CD14-positive monocyte (primary cell): ENCODE measurements around the gene ITIH3. TPM values are rescaled to one million over a fixed set of nuclear protein-coding genes. Genes with fewer than 3 reads are reported as not detected.
A peak's percentile ranks its signal among the peaks of the same experiment; 100 is the strongest.

Experiments
- DNase-seq, 3 donors: peaks; one replicate each; pipeline ENCODE4 v3.0.0-alpha.2; 2011 to 2022
- H2AFZ ChIP-seq: 2 replicates; pipeline ENCODE4 v1.6.0; 2012; ENCODE audit warnings: mild to moderate bottlenecking, low read depth, low read length, inconsistent platforms; ENCODE audit not compliant: insufficient read depth, poor library complexity, severe bottlenecking
- H3K27ac ChIP-seq, 2 donors: 1 replicate in 1 of 2; 2 replicates in 1 of 2; pipeline ENCODE4 v1.5.1; 2012 to 2013; ENCODE audit warnings: low read length in 2 of 2, control low read depth in 1 of 2, inconsistent platforms in 1 of 2, low read depth in 1 of 2, mild to moderate bottlenecking in 1 of 2
- H3K27me3 ChIP-seq, 2 donors: one replicate each; pipeline versions ENCODE4 v1.6.0 to v1.6.1; 2011 to 2013; ENCODE audit warnings: low read length in 2 of 2; ENCODE audit not compliant: control insufficient read depth in 2 of 2, insufficient read depth in 2 of 2
- H3K36me3 ChIP-seq, 2 donors: replicated peaks in 1 of 2; 1 replicate in 1 of 2; 2 replicates in 1 of 2; pipeline versions ENCODE4 v1.5.1 to v1.6.1; 2012 to 2013; ENCODE audit warnings: low read length in 2 of 2, control low read depth in 1 of 2, inconsistent platforms in 1 of 2, mild to moderate bottlenecking in 1 of 2; ENCODE audit not compliant: insufficient read depth in 2 of 2, control insufficient read depth in 1 of 2
- H3K4me1 ChIP-seq, 2 donors: 1 replicate in 1 of 2; 2 replicates in 1 of 2; pipeline versions ENCODE4 v1.5.1 to v1.6.1; 2012 to 2013; ENCODE audit warnings: low read length in 2 of 2, control low read depth in 1 of 2, inconsistent platforms in 1 of 2, mild to moderate bottlenecking in 1 of 2, moderate library complexity in 1 of 2; ENCODE audit not compliant: insufficient read depth in 2 of 2, control insufficient read depth in 1 of 2
- H3K4me2 ChIP-seq: replicated peaks from 2 replicates; pipeline ENCODE3; 2012; ENCODE audit warnings: low read length, moderate library complexity, mild to moderate bottlenecking; ENCODE audit not compliant: poor library complexity, severe bottlenecking; ENCODE audit errors: extremely low read depth
- H3K4me3 ChIP-seq, 3 experiments: fragments of 200-600 bp in 1 of 3; sonication (generic) in 1 of 3; replicated peaks in 1 of 3; 1 replicate in 2 of 3; 2 replicates in 1 of 3; pipeline ENCODE4 v1.5.1; 2011 to 2013; ENCODE audit warnings: low read length in 3 of 3, mild to moderate bottlenecking in 3 of 3, control low read depth in 2 of 3, low read depth in 2 of 3, inconsistent platforms in 1 of 3, moderate library complexity in 1 of 3
- H3K79me2 ChIP-seq: 2 replicates; pipeline ENCODE4 v1.6.0; 2012; ENCODE audit warnings: mild to moderate bottlenecking, control low read depth, inconsistent platforms, low read length, moderate library complexity; ENCODE audit not compliant: insufficient read depth
- H3K9ac ChIP-seq: 2 replicates; pipeline ENCODE4 v1.6.0; 2017; ENCODE audit warnings: low read length, mild to moderate bottlenecking; ENCODE audit not compliant: insufficient read depth, poor library complexity, severe bottlenecking
- H3K9me3 ChIP-seq, 2 donors: replicated peaks in 1 of 2; 1 replicate in 1 of 2; 2 replicates in 1 of 2; pipeline versions ENCODE4 v1.5.1 to v1.6.1; 2012 to 2013; ENCODE audit warnings: low read length in 2 of 2, control low read depth in 1 of 2; ENCODE audit not compliant: control insufficient read depth in 1 of 2, insufficient read depth in 1 of 2
- H4K20me1 ChIP-seq: 2 replicates; pipeline ENCODE4 v1.6.0; 2012; ENCODE audit warnings: mild to moderate bottlenecking, low read length, control low read depth, moderate library complexity; ENCODE audit not compliant: insufficient read depth
- H3K27ac Mint-ChIP-seq, 7 donors: one replicate each; pipeline ENCODE4 v1.8.0; 2020; ENCODE audit warnings: mild to moderate bottlenecking in 7 of 7, mixed read lengths in 7 of 7, moderate library complexity in 6 of 7, inconsistent platforms in 2 of 7
- H3K27me3 Mint-ChIP-seq, 3 donors: one replicate each; pipeline ENCODE4 v1.8.0; 2021 to 2022; ENCODE audit warnings: low read depth in 3 of 3, mild to moderate bottlenecking in 3 of 3, mixed read lengths in 3 of 3, moderate library complexity in 3 of 3, inconsistent platforms in 1 of 3
- H3K36me3 Mint-ChIP-seq, 2 donors: one replicate each; pipeline ENCODE4 v1.8.0; 2020; ENCODE audit warnings: mixed read lengths in 2 of 2, inconsistent platforms in 1 of 2, mild to moderate bottlenecking in 1 of 2
- H3K4me1 Mint-ChIP-seq: one replicate; pipeline ENCODE4 v1.8.0; 2020; ENCODE audit warnings: mild to moderate bottlenecking, mixed read lengths
- H3K4me3 Mint-ChIP-seq, 2 donors: one replicate each; pipeline ENCODE4 v1.8.0; 2020; ENCODE audit warnings: mild to moderate bottlenecking in 2 of 2, mixed read lengths in 2 of 2, moderate library complexity in 1 of 2
- H3K9me3 Mint-ChIP-seq, 7 donors: one replicate each; pipeline ENCODE4 v1.8.0; 2020 to 2022; ENCODE audit warnings: mixed read lengths in 7 of 7, mild to moderate bottlenecking in 6 of 7, moderate library complexity in 6 of 7, inconsistent platforms in 2 of 7
- CTCF ChIP-seq: fragments of 200-600 bp; IDR thresholded peaks from one replicate; pipeline ENCODE4 v1.8.0; 2022; ENCODE audit warnings: antibody characterized with exemption, mild to moderate bottlenecking
- WGBS: methylation state at CpG from one replicate; pipeline ENCODE4 v1.1.5; 2013; ENCODE audit warnings: missing lambda C conversion rate; ENCODE audit not compliant: insufficient coverage; 5-methylcytosine and 5-hydroxymethylcytosine counted together
- intact Hi-C, 2 donors: fragments of 100-400 bp; cut with micrococcal nuclease; formaldehyde crosslinking; loops; one replicate each; pipeline versions ENCODE4 v1.15.0 to v1.15.1; 2023
- polyA plus RNA-seq, 3 donors: library from polyadenylated mRNA; depleted of rRNA in 1 of 3; unstranded in 2 of 3; stranded (reverse) in 1 of 3; fragments of 300-500 nt in 2 of 3; fragments of >200 nt in 1 of 3; fragmentation: Illumina TruSeq in 2 of 3; gene quantifications; 1 replicate in 2 of 3; 2 replicates in 1 of 3; pipeline ENCODE4 v1.2.3, GENCODE V29; 2012 to 2021

ITIH3 gene
- polyA plus RNA-seq, 3 donors = 0.07 TPM; not detected in 2

GRCh38 chr3:52844290-52844975 lies 49.8 kb downstream of the ITIH3 start:
- H3K27ac ChIP-seq = no peak overlapping the region
- no peak for DNase-seq
- H3K27me3 ChIP-seq = no peaks in the 10 kb centered on the region
- Mint-ChIP-seq H3K27ac (peak overlapping the region in 3 of 7 donors; percentile 60 to 79 (median 69)), H3K9me3 (peaks cover 0 to 2% (median 0%) of the 10 kb centered on the region in 7 donors), H3K4me1 (peaks cover 39% of the 10 kb centered on the region), H3K4me3 (no peak overlapping the region), H3K27me3 (peaks cover 0 to 2% (median 0%) of the 10 kb centered on the region in 3 donors), H3K36me3 (peaks cover 75 to 87% of the 10 kb centered on the region in 2 donors)
- H4K20me1 ChIP-seq = no peaks in the 10 kb centered on the region
- H3K79me2 ChIP-seq = no peaks in the 10 kb centered on the region
- no peak for TF ChIP-seq CTCF
- intact Hi-C loops = loop anchor here in 1 of 2 donors (10.0 kb wide), 1 partner anchor 230 kb away; no protein-coding TSS in a partner anchor
- no peak overlapping the region for H3K9ac ChIP-seq
- 64% methylated on average over 15 of the region's 18 CpGs for WGBS
- peaks cover 33 to 36% of the 10 kb centered on the region in 2 donors for H3K4me1 ChIP-seq
- H3K4me2 ChIP-seq = no peak overlapping the region
- H3K4me3 ChIP-seq = no peak overlapping the region
- no peaks in the 10 kb centered on the region for H3K9me3 ChIP-seq
- no peak overlapping the region for H2AFZ ChIP-seq
- peaks cover 59 to 81% of the 10 kb centered on the region in 2 donors for H3K36me3 ChIP-seq

- TF ChIP-seq CTCF = no peak
- no peaks in the 10 kb centered on the region for H3K27me3 ChIP-seq
- no peak overlapping the region for H3K4me2 ChIP-seq
- Mint-ChIP-seq H3K27me3 (peaks cover 0 to 2% (median 0%) of the 10 kb centered on the region in 3 donors), H3K9me3 (peaks cover 0 to 2% (median 0%) of the 10 kb centered on the region in 7 donors), H3K4me3 (no peak overlapping the region), H3K36me3 (peaks cover 75 to 87% of the 10 kb centered on the region in 2 donors), H3K4me1 (peaks cover 39% of the 10 kb centered on the region), H3K27ac (no peak overlapping the region)
- peaks cover 62 to 83% of the 10 kb centered on the region in 2 donors for H3K36me3 ChIP-seq
- H3K9me3 ChIP-seq = no peaks in the 10 kb centered on the region
- no peak overlapping the region for H2AFZ ChIP-seq
- no peaks in the 10 kb centered on the region for H4K20me1 ChIP-seq
- 17% methylated on average over 2 of the region's 6 CpGs for WGBS
- H3K27ac ChIP-seq = no peak overlapping the region
- no peaks in the 10 kb centered on the region for H3K79me2 ChIP-seq
- DNase-seq = no peak
- H3K4me3 ChIP-seq = no peak overlapping the region
- no peak overlapping the region for H3K9ac ChIP-seq
- H3K4me1 ChIP-seq = peaks cover 33 to 36% of the 10 kb centered on the region in 2 donors
- intact Hi-C loops = loop anchor here in 1 of 2 donors (10.0 kb wide), 1 partner anchor 230 kb away; no protein-coding TSS in a partner anchor
Measured at GRCh38 chr3:52845157-52845556, 50.6 kb downstream of the ITIH3 start.
